ENCODE measurements around the gene ADARB2. TPM values are rescaled to one million over a fixed set of nuclear protein-coding genes. Genes with fewer than 3 reads are reported as not detected.

The ADARB2 gene
- polyA plus RNA-seq, 1 of the 3 experiments (the other 2 are of a cell fraction): not detected

GRCh38 chr10:1531883-1532597 is 205.3 kb downstream of the ADARB2 start:
- Histone ChIP-seq H3K27ac (ENCODE audit: low read depth in 2 of 2, low read length in 1 of 2) (no peak overlapping the region), H3K9me3 (peaks cover 3% of the 10 kb centered on the region; the same call in 1 of the 2 replicates)
- WGBS (ENCODE audit: low lambda C conversion rate): 55% methylated on average over 18 of the region's 18 CpGs

More at GRCh38 chr10:1531883-1532597, 205.3 kb downstream of the ADARB2 start:
- no peaks in the 10 kb centered on the region for H3K4me1 ChIP-seq (ENCODE audit: control insufficient read depth in 1 of 2, insufficient read depth in 2 of 2, low read depth in 1 of 2, low read length in 1 of 2)
- H2AFZ ChIP-seq (ENCODE audit: low read depth): no peak overlapping the region
- H3F3A ChIP-seq (replicated peaks; ENCODE audit: insufficient read depth): no peaks in the 10 kb centered on the region
- H3K27me3 ChIP-seq (ENCODE audit: insufficient read depth): no peaks in the 10 kb centered on the region
- no peaks in the 10 kb centered on the region for H4K20me1 ChIP-seq (ENCODE audit: insufficient read depth)
- no peaks in the 10 kb centered on the region for H3K36me3 ChIP-seq (replicated peaks in 1 of 2; ENCODE audit: control insufficient read depth in 1 of 2, insufficient read depth in 2 of 2, low read length in 1 of 2)
- DNase-seq: no peak
- POLR2A ChIA-PET: no interaction called here
- TF ChIP-seq REST (IDR thresholded peaks at IDR 0.05; ENCODE audit: low read depth, low read length) (no peak), FOXM1 (IDR thresholded peaks at IDR 0.05; ENCODE audit: low read depth) (no peak), NFIC (IDR thresholded peaks at IDR 0.05; ENCODE audit: borderline replicate concordance) (no peak), CTCF (IDR thresholded peaks at IDR 0.05) (no peak), TAF1 (IDR thresholded peaks at IDR 0.05; ENCODE audit: borderline replicate concordance, low read depth, low read length) (no peak), FOXJ3 (CRISPR knock-in tag; IDR thresholded peaks at IDR 0.05) (no peak)
- no peak overlapping the region for H3K9ac ChIP-seq
- CTCF ChIA-PET: interaction anchor here (1.0 kb wide), 1 partner anchor 11 kb away, joined by 3 read pairs; no protein-coding TSS in a partner anchor
- H3K9me2 ChIP-seq: no peaks in the 10 kb centered on the region; the same call in 1 of the 2 replicates
- no peaks in the 10 kb centered on the region for H3K79me2 ChIP-seq (ENCODE audit: insufficient read depth)
- no peak overlapping the region for H3K4me2 ChIP-seq
- H3K4me3 ChIP-seq (ENCODE audit: low read depth in 2 of 2, low read length in 1 of 2): no peak overlapping the region
